Right lobe of liver (tissue), 6 donors: ENCODE data around the gene HNRNPUL1. TPM values are rescaled to one million over a fixed set of nuclear protein-coding genes. Genes with fewer than 3 reads are reported as not detected.

Experiments used
- ATAC-seq, 4 donors: fragments of 200-7000 bp; cut with Tn5 transposase; one replicate each; pipeline ENCODE4 v1.9.1; 2020; ENCODE audit warnings: mild to moderate bottlenecking in 4 of 4, moderate library complexity in 4 of 4
- DNase-seq, 3 donors: peaks; one replicate each; pipeline ENCODE4 v3.0.0-alpha.2; 2020
- H3K27ac ChIP-seq, 3 donors: fragments of 200-600 bp; one replicate each; pipeline ENCODE4 v1.8.0; 2022
- H3K27me3 ChIP-seq, 2 donors: fragments of 200-600 bp; one replicate each; pipeline ENCODE4 v1.8.0; 2022
- H3K36me3 ChIP-seq, 4 donors: fragments of 200-600 bp; sonication (generic) in 1 of 4; one replicate each; pipeline versions ENCODE4 v1.5.1 to v1.8.0; 2017 to 2022; ENCODE audit warnings: control low read depth in 1 of 4
- H3K4me1 ChIP-seq, 4 donors: fragments of 200-600 bp; sonication (generic) in 1 of 4; one replicate each; pipeline versions ENCODE4 v1.5.1 to v1.8.0; 2017 to 2022; ENCODE audit warnings: control low read depth in 1 of 4
- H3K4me3 ChIP-seq, 3 donors: fragments of 200-600 bp; one replicate each; pipeline ENCODE4 v1.8.0; 2022
- H3K9me3 ChIP-seq, 4 donors: fragments of 200-600 bp; sonication (generic) in 1 of 4; one replicate each; pipeline versions ENCODE4 v1.5.1 to v1.8.0; 2017 to 2022; ENCODE audit warnings: control low read depth in 1 of 4
- CTCF ChIP-seq, 4 donors: fragments of 200-600 bp in 3 of 4; fragments of 450-650 bp in 1 of 4; IDR thresholded peaks; one replicate each; pipeline versions ENCODE4 v1.5.1 to v1.8.0; 2016 to 2022; ENCODE audit warnings: antibody characterized with exemption in 4 of 4, mild to moderate bottlenecking in 2 of 4
- POLR2A ChIP-seq: fragments of 450-650 bp; IDR thresholded peaks from one replicate; pipeline ENCODE4 v1.6.1; 2017; ENCODE audit warnings: antibody characterized with exemption, mild to moderate bottlenecking
- WGBS: methylation state at CpG from one replicate; pipeline ENCODE4 v1.1.6; 2018; ENCODE audit warnings: low coverage, low lambda C conversion rate; ENCODE audit not compliant: insufficient coverage; ENCODE audit errors: missing lambda C conversion rate; 5-methylcytosine and 5-hydroxymethylcytosine counted together
- intact Hi-C, 2 donors: fragments of 100-400 bp; cut with DNase I; formaldehyde crosslinking; loops; one replicate each; pipeline versions ENCODE4 v1.11.2 to v1.14.1; 2022
- total RNA-seq, 6 experiments: library from RNA; depleted of rRNA in 2 of 6; stranded (reverse); fragments of >200 nt in 2 of 6; fragmentation: NEBNext Ultra II Directional in 3 of 6; extraction: Animal tissue kit (Norgen Biotek cat#: 25700) in 3 of 6; gene quantifications; one replicate each; pipeline versions ENCODE4 v1.1.0 to v1.2.4, GENCODE V29; 2016 to 2023
- donor health status: DM: no; HTN: yes; CAD: no.
- donor health status: DM: no; HTN: no; CAD: no.
- donor health status: DM: no; HTN: no; CAD: no.
- donor health status: DM: no; HTN: yes; CAD: no.
- donor health status: DM: no; HTN: yes; CAD: no.

HNRNPUL1 gene
- total RNA-seq, 6 experiments from 2014 or later = 53.5 to 70.0 (median 61.8) TPM

GRCh38 chr19:41298348-41298964, 34.3 kb downstream of the HNRNPUL1 start:
- TF ChIP-seq CTCF (IDR thresholded peaks at IDR 0.05) (no peak), POLR2A (peak; percentile 27)

GRCh38 chr19:41299046-41299754, 35.0 kb downstream of the HNRNPUL1 start:
- H3K36me3 ChIP-seq = peaks cover 7 to 80% (median 34%) of the 10 kb centered on the region in 4 donors
- H3K4me3 ChIP-seq = no peak overlapping the region
- no peaks in the 10 kb centered on the region for H3K9me3 ChIP-seq
- H3K4me1 ChIP-seq = no peaks in the 10 kb centered on the region
- TF ChIP-seq CTCF (IDR thresholded peaks at IDR 0.05) (no peak), POLR2A (no peak)
- intact Hi-C loops = no loop called here
- ATAC-seq (peak in 3 of 4 donors; percentile 9 to 16 (median 14)), DNase-seq (no peak)
- WGBS = 68% methylated on average over 6 of the region's 10 CpGs
- no peaks in the 10 kb centered on the region for H3K27me3 ChIP-seq
- H3K27ac ChIP-seq = peak overlapping the region in 2 of 3 donors; percentile 13 to 42

More at GRCh38 chr19:41298348-41298964, 34.3 kb downstream of the HNRNPUL1 start:
- ATAC-seq = peak; percentile 56 to 73 (median 64)
- DNase-seq = peak in 1 of 3 donors; percentile 42
- intact Hi-C loops = no loop called here
- Histone ChIP-seq H3K4me1 (no peaks in the 10 kb centered on the region), H3K4me3 (no peak overlapping the region), H3K27ac (peak overlapping the region in 2 of 3 donors; percentile 8 to 42), H3K9me3 (no peaks in the 10 kb centered on the region), H3K36me3 (peaks cover 7 to 80% (median 30%) of the 10 kb centered on the region in 4 donors), H3K27me3 (no peaks in the 10 kb centered on the region)
- WGBS = 35% methylated on average over 3 of the region's 4 CpGs

GRCh38 chr19:41299755-41300089, 35.5 kb downstream of the HNRNPUL1 start:
- Histone ChIP-seq H3K27ac (peak overlapping the region in 1 of 3 donors; percentile 13), H3K9me3 (no peaks in the 10 kb centered on the region), H3K36me3 (peaks cover 7 to 80% (median 34%) of the 10 kb centered on the region in 4 donors), H3K4me1 (peaks cover 0 to 3% (median 0%) of the 10 kb centered on the region in 4 donors), H3K27me3 (no peaks in the 10 kb centered on the region), H3K4me3 (no peak overlapping the region)
- no peak for TF ChIP-seq CTCF (IDR thresholded peaks at IDR 0.05)
- no peak for TF ChIP-seq POLR2A
- 70% methylated on average over 2 of the region's 4 CpGs for WGBS
- DNase-seq = no peak
- intact Hi-C loops = no loop called here
- no peak for ATAC-seq

DNA sequence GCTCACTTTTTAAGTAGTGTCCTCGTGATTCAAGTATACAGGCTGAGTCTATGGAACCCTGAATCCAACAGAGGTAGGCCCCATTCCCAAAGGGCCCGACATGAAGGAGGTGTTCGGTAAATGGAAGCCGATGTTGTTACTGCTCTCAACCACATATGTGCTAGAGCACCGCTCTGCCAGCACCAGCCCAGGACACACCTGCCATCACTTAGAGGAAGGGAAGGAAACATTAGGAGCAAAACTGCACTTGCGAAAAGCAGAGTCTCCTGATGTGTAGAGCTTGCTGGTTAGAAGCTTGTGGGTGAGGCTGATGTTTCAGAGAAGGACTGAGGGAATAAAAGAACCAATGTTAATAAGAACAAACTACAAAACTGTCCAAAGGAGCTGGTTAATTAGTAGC, 36.4 kb downstream of the HNRNPUL1 start:
- Histone ChIP-seq H3K4me1 (peaks cover 0 to 4% (median 0%) of the 10 kb centered on the region in 4 donors), H3K9me3 (no peaks in the 10 kb centered on the region), H3K36me3 (peaks cover 7 to 80% (median 33%) of the 10 kb centered on the region in 4 donors), H3K27ac (no peak overlapping the region), H3K4me3 (no peak overlapping the region), H3K27me3 (no peaks in the 10 kb centered on the region)
- intact Hi-C loops = no loop called here
- no peak for DNase-seq
- 90% methylated on average over 3 of the region's 6 CpGs for WGBS
- no peak for ATAC-seq
- TF ChIP-seq POLR2A (no peak), CTCF (IDR thresholded peaks at IDR 0.05) (no peak)
